Stomach smooth muscle (tissue), 2 donors: ENCODE measurements around the gene MUC6.

Source experiments
- H3K27ac ChIP-seq: one replicate; pipeline ENCODE4 v1.7.0; 2013; ENCODE audit warnings: mild to moderate bottlenecking, low read length, inconsistent platforms
- H3K27me3 ChIP-seq, 2 donors: one replicate each; pipeline ENCODE4 v1.7.0; 2013; ENCODE audit warnings: low read length in 2 of 2; ENCODE audit not compliant: insufficient read depth in 2 of 2, control insufficient read depth in 1 of 2
- H3K36me3 ChIP-seq, 2 donors: one replicate each; pipeline ENCODE4 v1.7.0; 2013; ENCODE audit warnings: low read length in 2 of 2; ENCODE audit not compliant: control insufficient read depth in 2 of 2, insufficient read depth in 2 of 2
- H3K4me1 ChIP-seq: one replicate; pipeline ENCODE4 v1.7.0; 2013; ENCODE audit warnings: low read length; ENCODE audit not compliant: control insufficient read depth, insufficient read depth
- H3K4me3 ChIP-seq, 2 donors: one replicate each; pipeline ENCODE4 v1.7.0; 2013; ENCODE audit warnings: low read length in 2 of 2
- H3K9ac ChIP-seq, 2 donors: one replicate each; pipeline ENCODE4 v1.7.0; 2013; ENCODE audit warnings: low read length in 2 of 2, mild to moderate bottlenecking in 1 of 2
- H3K9me3 ChIP-seq, 2 donors: one replicate each; pipeline ENCODE4 v1.7.0; 2013; ENCODE audit warnings: low read length in 2 of 2; ENCODE audit not compliant: control insufficient read depth in 2 of 2
- donor health status: healthy.
- donor health status: Pancreatic carcinoma.

MUC6 gene

DNA sequence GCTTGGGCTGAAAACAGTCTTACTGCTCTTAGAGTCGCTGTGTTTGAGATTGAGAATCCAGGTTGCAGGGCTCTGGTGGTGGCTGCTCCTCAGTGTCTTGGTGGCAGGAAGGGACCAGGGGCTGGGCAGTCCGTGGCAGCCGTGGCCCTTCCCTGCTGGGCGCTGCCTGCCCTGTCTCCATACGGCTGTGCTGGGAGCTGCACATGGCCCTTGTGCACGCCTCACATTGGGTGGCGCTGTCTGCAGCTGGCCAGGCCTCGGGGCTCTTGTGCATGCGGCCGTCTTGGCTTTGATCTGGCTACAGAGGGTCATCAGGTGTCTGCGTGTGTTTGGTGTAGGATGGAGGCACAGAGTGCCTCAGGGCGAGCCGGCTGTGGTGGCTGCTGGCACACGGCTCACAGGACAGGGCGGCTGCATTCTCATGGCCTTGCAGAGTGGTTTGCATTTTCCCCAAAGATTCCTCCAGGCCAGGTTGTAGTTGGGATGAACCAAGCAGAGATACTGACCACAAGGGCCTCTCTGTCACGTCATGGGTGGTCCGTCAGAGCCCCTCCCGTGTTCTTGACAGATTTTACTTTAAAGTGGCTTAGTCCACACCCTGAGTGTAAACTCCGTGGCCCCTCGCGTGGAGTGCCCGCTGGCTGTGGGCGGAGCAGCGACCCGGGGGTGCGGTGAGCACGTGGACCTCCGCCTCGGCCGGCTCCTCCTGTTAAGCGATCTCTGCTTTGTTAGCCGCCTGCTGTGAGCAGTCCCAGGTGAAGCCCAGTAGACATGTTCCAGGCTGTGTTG is 34.7 kb downstream of the MUC6 start:
- Histone ChIP-seq H3K4me1 (peaks cover 2% of the 10 kb centered on the region), H3K27ac (no peak overlapping the region), H3K27me3 (no peaks in the 10 kb centered on the region), H3K9me3 (no peaks in the 10 kb centered on the region), H3K9ac (no peak overlapping the region), H3K4me3 (no peak overlapping the region), H3K36me3 (peaks cover 17 to 34% of the 10 kb centered on the region in 2 donors)

DNA sequence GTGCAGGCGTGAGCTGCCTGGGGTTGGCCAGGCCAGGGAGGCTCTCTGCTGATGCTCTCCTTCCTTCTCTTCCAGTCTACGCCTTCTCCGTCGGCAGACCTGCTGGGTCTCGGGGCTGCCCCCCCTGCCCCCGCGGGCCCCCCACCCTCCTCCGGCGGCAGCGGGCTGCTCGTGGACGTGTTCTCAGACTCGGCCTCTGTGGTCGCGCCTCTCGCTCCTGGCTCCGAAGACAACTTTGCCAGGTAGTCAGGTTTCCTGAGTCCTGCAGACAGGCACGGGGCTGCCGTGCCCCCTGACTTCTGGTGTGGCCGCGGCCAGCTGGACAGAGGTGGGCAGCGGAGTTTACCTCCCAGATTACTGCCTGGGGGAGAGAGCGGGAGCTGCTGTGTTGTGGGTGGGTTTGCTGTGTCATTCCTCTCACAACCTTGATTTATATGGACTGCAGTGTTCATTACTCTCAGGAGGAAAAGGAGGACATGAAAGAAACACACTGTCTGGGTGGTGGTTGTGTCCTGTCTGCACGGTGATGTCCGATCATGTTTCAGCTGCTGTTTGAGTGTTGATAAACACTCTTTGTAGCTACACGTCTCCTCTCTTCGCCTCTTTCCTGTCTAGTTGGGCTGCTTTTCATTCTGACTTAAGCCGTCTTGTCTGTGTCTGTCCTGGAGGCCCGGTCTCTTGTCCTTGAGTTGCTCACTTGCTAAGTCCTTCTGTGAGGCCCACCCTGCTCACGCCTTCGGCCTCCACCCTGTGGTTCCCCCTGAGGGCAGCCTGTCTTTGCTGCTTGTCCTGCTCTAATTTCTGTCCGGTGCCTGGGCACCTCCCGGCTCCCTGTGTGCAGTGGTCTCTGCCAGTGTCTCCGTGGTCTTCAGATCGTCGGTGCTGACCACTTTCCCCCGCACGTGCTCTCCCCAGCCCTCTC is 35.9 kb downstream of the MUC6 start:
- H3K4me1 ChIP-seq: no peaks in the 10 kb centered on the region
- H3K27ac ChIP-seq: no peak overlapping the region
- H3K9ac ChIP-seq: no peak overlapping the region
- peaks cover 24 to 34% of the 10 kb centered on the region in 2 donors for H3K36me3 ChIP-seq
- no peak overlapping the region for H3K4me3 ChIP-seq
- H3K9me3 ChIP-seq: no peaks in the 10 kb centered on the region
- H3K27me3 ChIP-seq: no peaks in the 10 kb centered on the region

GRCh38 chr11:999009-999408 is 37.5 kb downstream of the MUC6 start:
- peaks cover 27 to 38% of the 10 kb centered on the region in 2 donors for H3K36me3 ChIP-seq
- no peaks in the 10 kb centered on the region for H3K27me3 ChIP-seq
- H3K27ac ChIP-seq: no peak overlapping the region
- H3K9ac ChIP-seq: no peak overlapping the region
- no peak overlapping the region for H3K4me3 ChIP-seq
- no peaks in the 10 kb centered on the region for H3K9me3 ChIP-seq
- H3K4me1 ChIP-seq: no peaks in the 10 kb centered on the region

DNA sequence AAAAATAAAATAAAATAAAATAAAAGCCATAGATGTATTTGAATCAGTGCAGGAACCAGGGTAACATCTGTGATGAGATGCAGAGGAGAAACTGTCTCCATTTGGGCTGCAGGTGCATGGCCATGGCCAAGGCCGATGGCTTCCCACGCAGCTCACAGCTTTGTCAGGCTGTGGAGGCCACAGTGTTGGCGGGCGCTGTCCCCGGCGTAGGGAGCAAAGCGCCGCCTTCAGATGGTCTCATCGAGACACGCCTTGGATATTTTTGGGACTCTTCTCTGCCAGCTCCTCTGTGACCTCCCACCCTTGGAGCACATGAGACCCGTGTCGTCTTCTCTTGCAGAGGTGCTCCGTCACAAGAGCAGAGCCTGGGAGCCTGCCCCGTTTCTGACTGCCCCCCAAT is 38.6 kb downstream of the MUC6 start:
- Histone ChIP-seq H3K9me3 (no peaks in the 10 kb centered on the region), H3K9ac (no peak overlapping the region), H3K36me3 (peaks cover 35 to 40% of the 10 kb centered on the region in 2 donors), H3K4me1 (no peaks in the 10 kb centered on the region), H3K27ac (no peak overlapping the region), H3K4me3 (no peak overlapping the region), H3K27me3 (no peaks in the 10 kb centered on the region)

DNA sequence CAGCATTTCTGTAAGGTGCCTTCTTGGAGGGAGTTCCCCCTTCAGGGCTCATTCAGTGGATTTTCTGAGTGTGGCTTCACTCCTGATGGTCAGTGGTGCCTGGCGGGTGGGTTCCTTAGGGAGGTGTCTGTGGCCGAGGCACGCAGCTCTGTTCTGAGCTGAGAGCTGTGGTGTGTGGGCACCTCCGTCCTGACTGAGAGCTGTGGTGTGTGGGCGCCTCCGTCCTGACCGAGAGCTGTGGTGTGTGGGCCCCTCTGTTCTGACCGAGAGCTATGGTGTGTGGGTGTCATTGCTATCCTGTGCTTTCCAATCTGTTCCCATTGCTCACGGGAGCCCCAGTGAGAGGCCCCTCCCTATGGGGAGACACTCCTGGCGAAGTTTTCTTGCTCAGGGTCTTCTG is 39.8 kb downstream of the MUC6 start:
- H3K4me1 ChIP-seq: no peaks in the 10 kb centered on the region
- no peak overlapping the region for H3K9ac ChIP-seq
- H3K9me3 ChIP-seq: no peaks in the 10 kb centered on the region
- no peaks in the 10 kb centered on the region for H3K27me3 ChIP-seq
- no peak overlapping the region for H3K4me3 ChIP-seq
- no peak overlapping the region for H3K27ac ChIP-seq
- peaks cover 36 to 41% of the 10 kb centered on the region in 2 donors for H3K36me3 ChIP-seq

GRCh38 chr11:995752-996420 is 40.6 kb downstream of the MUC6 start:
- Histone ChIP-seq H3K9ac (no peak overlapping the region), H3K4me1 (no peaks in the 10 kb centered on the region), H3K4me3 (no peak overlapping the region), H3K27me3 (no peaks in the 10 kb centered on the region), H3K36me3 (peaks cover 28 to 34% of the 10 kb centered on the region in 2 donors), H3K27ac (no peak overlapping the region), H3K9me3 (no peaks in the 10 kb centered on the region)

- Histone ChIP-seq H3K27ac (no peak overlapping the region), H3K4me3 (no peak overlapping the region), H3K4me1 (no peaks in the 10 kb centered on the region), H3K9me3 (no peaks in the 10 kb centered on the region), H3K27me3 (no peaks in the 10 kb centered on the region), H3K36me3 (peaks cover 24 to 30% of the 10 kb centered on the region in 2 donors), H3K9ac (no peak overlapping the region)
These were observed 41.3 kb downstream of the MUC6 start for GRCh38 chr11:995044-995751.

- Histone ChIP-seq H3K27me3 (no peaks in the 10 kb centered on the region), H3K27ac (no peak overlapping the region), H3K9me3 (no peaks in the 10 kb centered on the region), H3K9ac (no peak overlapping the region), H3K36me3 (peaks cover 35 to 39% of the 10 kb centered on the region in 2 donors), H3K4me3 (no peak overlapping the region), H3K4me1 (no peaks in the 10 kb centered on the region)
These were observed 42.8 kb downstream of the MUC6 start for GRCh38 chr11:993632-994167.

DNA sequence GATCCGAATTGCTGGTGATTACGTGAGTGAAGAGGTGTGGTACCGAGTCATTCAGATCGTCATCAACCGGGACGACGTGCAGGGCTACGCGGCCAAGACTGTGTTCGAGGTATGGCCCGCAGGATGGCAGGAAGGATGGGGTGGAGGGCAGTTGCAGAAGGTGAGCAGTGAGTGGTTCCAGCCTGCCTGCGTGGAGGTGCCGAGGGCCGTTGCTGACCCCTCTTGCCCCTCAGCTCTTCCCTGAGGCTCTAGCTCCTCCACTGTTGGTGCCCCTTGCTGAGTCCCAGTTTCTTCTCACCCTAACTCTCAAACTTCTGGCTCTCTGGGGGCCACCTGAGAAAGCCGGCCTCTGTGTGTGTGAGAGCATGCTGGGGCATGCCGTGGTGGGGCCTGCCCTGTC is 43.9 kb downstream of the MUC6 start:
- H3K27me3 ChIP-seq: no peaks in the 10 kb centered on the region
- no peak overlapping the region for H3K4me3 ChIP-seq
- no peaks in the 10 kb centered on the region for H3K9me3 ChIP-seq
- no peak overlapping the region for H3K9ac ChIP-seq
- H3K36me3 ChIP-seq: peaks cover 38 to 44% of the 10 kb centered on the region in 2 donors
- H3K27ac ChIP-seq: no peak overlapping the region
- H3K4me1 ChIP-seq: no peaks in the 10 kb centered on the region
